Stimulated activated effector memory CD8-positive, alpha-beta T cell treated with anti-CD3 and anti-CD28 coated beads, Interleukin-12 subunit alpha, Interleukin-12 subunit beta, amount 100 ng/mL, for 72 hours (primary cell): ENCODE measurements around the gene SCFD2.
"Not testable (repeated sequence)": the region's sequence is repeated elsewhere in the genome, so short reads cannot be mapped to it uniquely, and the experiment has no call there.

Experiments used
- ATAC-seq: fragments of 150-1000 bp; cut with Tn5 transposase; 2 replicates; pipeline ENCODE4 v1.10.0; 2021
- DNase-seq, 2 donors: peaks; one replicate each; pipeline ENCODE4 v3.0.0; 2021 to 2022; ENCODE audit warnings: low spot score in 2 of 2
- H3K27ac Mint-ChIP-seq: one replicate; pipeline ENCODE4 v1.8.0; 2022; ENCODE audit warnings: mild to moderate bottlenecking, mixed read lengths
- H3K36me3 Mint-ChIP-seq: one replicate; pipeline ENCODE4 v1.8.0; 2022; ENCODE audit warnings: mild to moderate bottlenecking, mixed read lengths
- H3K4me1 Mint-ChIP-seq: one replicate; pipeline ENCODE4 v1.8.0; 2022; ENCODE audit warnings: mixed read lengths
- H3K4me3 Mint-ChIP-seq: one replicate; pipeline ENCODE4 v1.8.0; 2022; ENCODE audit warnings: mild to moderate bottlenecking, mixed read lengths
- H3K9me3 Mint-ChIP-seq: one replicate; pipeline ENCODE4 v1.8.0; 2022; ENCODE audit warnings: mixed read lengths

The SCFD2 gene

DNA sequence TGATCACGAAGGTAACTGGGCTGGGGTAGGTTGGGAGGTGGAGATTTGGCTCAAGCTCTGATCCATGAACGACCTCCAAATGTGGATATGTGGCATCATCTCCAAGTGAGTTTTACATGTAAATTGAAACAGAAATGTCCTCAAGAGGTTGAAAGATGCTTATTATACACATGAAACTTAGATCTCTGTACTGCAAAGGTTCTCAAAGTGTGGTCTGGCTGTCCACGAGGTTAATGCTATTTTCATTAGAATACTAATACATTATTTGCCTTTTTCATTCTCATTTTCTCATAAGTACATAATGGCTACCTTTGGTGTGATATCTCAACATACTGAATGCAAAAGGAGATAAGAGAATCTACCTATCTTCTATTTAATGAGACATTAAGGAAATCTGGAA lies 305.6 kb downstream of the SCFD2 start:
- no peaks in the 10 kb centered on the region for H3K36me3 Mint-ChIP-seq
- H3K9me3 Mint-ChIP-seq = peaks cover 3% of the 10 kb centered on the region
- H3K4me1 Mint-ChIP-seq = no peaks in the 10 kb centered on the region
- DNase-seq = no peak
- no peak for ATAC-seq
- no peak overlapping the region for H3K4me3 Mint-ChIP-seq
- H3K27ac Mint-ChIP-seq = no peak overlapping the region

DNA sequence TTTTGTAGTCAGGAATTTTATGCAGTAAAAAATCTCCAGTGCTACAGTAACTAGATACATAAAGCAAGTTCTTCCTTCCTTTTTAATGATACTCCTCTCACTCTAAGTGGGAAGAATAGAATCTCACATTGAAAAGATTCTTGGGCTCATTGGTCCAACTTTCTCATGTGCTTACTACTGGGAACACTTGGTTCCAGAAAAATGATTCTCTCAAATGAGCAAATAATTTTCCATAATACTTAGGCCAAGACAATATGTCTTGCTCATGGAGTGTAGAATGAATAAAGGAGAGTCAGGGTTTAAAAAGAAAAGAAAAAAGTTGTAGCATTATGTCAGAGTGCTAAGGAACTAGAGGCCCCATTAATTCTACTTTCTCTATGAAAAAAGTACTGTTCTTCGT lies 306.0 kb downstream of the SCFD2 start:
- no peak overlapping the region for H3K27ac Mint-ChIP-seq
- ATAC-seq = no peak
- no peaks in the 10 kb centered on the region for H3K4me1 Mint-ChIP-seq
- no peak for DNase-seq
- no peaks in the 10 kb centered on the region for H3K36me3 Mint-ChIP-seq
- H3K9me3 Mint-ChIP-seq = peaks cover 3% of the 10 kb centered on the region
- no peak overlapping the region for H3K4me3 Mint-ChIP-seq

DNA sequence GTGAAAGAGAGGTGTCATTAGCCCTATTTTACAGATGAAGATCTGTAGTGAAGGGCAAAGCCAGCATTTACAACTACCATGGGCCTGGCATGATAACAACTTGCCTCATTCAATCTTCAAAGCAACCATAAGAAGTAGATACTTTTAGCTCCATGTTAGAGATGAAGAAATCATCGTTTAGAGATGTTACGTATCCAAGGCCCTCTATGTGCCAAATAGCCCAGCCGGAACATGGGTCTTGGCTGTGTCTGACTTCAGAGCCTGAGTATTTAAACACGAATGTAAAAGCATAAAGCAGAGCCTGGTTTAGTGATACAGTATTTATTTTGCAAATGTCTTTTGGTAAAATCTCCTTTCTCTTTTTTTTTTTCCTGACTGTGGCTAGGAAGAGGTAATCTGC lies 306.6 kb downstream of the SCFD2 start:
- Mint-ChIP-seq H3K36me3 (no peaks in the 10 kb centered on the region), H3K9me3 (peaks cover 3% of the 10 kb centered on the region), H3K27ac (no peak overlapping the region), H3K4me3 (no peak overlapping the region), H3K4me1 (no peaks in the 10 kb centered on the region)
- no peak for DNase-seq
- no peak for ATAC-seq

DNA sequence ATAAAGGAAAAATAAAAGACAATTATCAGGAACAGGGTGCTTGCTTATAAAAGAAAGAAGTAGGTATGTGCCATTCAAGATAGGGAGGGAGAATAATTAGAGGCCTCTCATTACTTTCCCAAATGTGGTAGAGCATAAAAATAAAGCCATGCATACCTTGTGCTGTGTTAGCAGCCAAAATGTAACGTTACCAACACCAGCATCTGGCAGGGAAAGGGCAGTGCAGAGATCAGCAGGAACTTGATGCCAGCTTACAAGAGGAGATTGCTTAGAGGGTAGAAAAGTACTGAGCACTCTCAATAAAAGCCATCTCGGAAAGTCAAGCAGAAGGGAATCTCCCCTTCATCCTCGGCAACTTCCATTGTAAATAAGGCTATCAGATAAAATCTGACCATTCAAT lies 308.2 kb downstream of the SCFD2 start:
- peaks cover 3% of the 10 kb centered on the region for H3K9me3 Mint-ChIP-seq
- H3K36me3 Mint-ChIP-seq = no peaks in the 10 kb centered on the region
- ATAC-seq = no peak
- H3K4me1 Mint-ChIP-seq = no peaks in the 10 kb centered on the region
- DNase-seq = no peak
- no peak overlapping the region for H3K4me3 Mint-ChIP-seq
- no peak overlapping the region for H3K27ac Mint-ChIP-seq

DNA sequence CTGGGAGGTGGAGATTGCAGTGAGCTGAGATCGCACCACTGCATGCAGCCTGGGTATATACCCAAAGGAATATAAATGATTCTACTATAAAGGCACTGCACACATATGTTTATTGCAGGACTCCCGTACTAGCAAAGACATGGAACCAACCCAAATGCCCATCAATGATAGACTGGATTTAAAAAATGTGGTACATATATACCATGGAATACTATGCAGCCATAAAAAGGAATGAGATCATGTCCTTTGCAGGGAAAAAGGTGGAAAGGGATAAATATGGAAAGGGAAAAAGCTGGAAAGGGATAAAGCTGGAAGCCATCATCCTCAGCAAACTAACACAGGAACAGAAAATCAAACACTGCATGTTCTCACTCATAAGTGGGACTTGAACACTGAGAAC lies 308.8 kb downstream of the SCFD2 start:
- H3K4me3 Mint-ChIP-seq, H3K4me1 Mint-ChIP-seq, ATAC-seq, DNase-seq, H3K36me3 Mint-ChIP-seq, H3K27ac Mint-ChIP-seq, H3K9me3 Mint-ChIP-seq: not testable (repeated sequence)

DNA sequence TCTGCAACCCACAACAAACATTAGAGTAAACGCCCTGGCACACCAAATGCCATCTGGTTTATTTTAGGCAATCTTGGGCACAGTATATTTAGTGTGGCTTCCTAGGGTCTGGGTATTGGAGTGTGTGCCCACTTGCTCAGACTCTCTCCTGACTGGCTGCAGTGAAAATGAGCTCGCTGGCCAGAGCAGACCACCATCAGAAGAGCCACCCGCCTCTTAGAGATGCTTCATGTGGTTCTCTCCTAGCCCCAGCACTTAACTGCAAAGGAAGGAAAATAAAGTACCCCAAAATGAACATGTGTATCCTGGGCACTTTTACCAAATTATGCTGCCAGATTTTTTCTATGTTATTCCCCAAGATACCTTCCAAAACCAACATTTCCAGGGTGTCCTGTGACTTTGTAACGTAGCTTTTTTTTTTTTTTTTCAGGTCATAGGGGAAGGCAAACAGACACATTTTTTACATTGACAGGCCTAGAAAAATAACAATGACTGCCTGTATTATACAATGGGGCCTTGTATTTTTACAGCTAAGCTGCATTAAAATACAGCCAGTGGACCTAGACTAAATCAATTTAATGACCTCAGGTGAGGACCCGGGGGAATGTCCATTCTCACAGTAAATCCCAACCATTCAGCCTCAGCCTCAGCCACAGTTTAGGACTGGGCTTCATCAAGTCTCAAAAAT lies 310.0 kb downstream of the SCFD2 start:
- no peak overlapping the region for H3K4me3 Mint-ChIP-seq
- ATAC-seq = no peak

DNA sequence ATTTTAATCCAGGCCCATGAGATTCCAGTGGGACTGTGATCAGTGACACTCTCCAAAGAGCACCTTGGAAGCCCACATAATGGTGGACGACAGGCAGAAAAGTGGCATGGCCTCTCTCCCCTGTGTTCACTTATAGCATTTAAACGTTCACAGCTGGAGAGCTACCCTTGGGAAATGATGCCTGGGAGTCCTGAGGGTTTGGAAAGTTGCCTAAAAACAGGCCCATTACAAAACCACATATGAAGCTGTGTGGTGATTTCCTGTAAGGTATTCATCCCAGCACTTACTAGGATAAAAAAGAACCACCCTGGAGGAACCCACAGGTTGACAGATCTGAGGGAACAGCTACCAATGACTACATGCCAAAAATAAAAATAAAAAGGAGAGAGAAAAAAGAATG lies 310.6 kb downstream of the SCFD2 start:
- Mint-ChIP-seq H3K4me3 (no peak overlapping the region), H3K4me1 (no peaks in the 10 kb centered on the region), H3K27ac (peak overlapping the region; percentile 36), H3K9me3 (peaks cover 3% of the 10 kb centered on the region), H3K36me3 (no peaks in the 10 kb centered on the region)
- DNase-seq = no peak
- ATAC-seq = no peak

More for the DNA sequence above, 310.0 kb downstream of the SCFD2 start:
- Mint-ChIP-seq H3K27ac (peak overlapping the region; percentile 36), H3K36me3 (no peaks in the 10 kb centered on the region), H3K4me1 (no peaks in the 10 kb centered on the region), H3K9me3 (peaks cover 3% of the 10 kb centered on the region)
- DNase-seq = no peak

DNA sequence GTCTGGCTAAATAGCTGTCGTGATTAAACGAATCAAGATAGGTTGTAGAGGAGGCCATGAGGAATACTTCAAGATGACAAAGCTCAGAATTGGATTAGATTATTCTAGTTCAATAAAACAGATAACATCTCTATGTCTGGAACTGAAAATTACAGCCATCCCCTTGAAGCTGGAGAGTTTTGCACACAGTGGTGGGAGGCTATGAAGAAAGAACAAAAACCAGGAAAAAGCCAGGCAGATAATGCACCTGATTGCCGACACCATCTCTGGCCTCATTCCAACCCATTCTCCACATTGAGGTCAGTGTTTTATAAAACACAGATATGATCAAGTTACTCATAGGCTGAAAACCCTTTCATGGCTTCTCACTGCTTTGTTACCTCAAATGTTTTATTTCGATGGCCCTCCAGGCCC lies 315.5 kb downstream of the SCFD2 start:
- Mint-ChIP-seq H3K36me3 (no peaks in the 10 kb centered on the region), H3K4me1 (no peaks in the 10 kb centered on the region), H3K27ac (peak overlapping the region; percentile 8), H3K4me3 (no peak overlapping the region), H3K9me3 (no peaks in the 10 kb centered on the region)
- ATAC-seq = no peak
- DNase-seq = no peak

DNA sequence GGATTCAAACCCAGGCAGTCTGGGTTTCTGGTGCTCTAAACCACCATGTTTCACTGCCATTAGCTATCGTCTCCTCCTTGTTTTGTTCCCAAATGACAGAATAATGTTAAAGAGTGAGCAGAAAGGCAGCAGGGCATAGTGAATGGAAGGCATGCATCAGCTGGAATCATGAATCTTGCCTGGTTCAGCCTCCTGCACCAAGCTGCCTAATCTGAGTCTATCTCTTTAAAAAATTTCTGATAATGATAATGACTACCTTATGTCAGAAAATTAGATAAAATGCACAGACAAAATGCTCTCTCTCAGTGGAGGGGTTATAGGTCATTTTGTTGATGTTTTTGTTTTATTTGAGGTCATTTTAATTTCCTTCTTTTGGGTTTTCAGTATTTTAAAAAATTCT lies 316.3 kb downstream of the SCFD2 start:
- Mint-ChIP-seq H3K9me3 (no peaks in the 10 kb centered on the region), H3K36me3 (no peaks in the 10 kb centered on the region), H3K4me3 (no peak overlapping the region), H3K4me1 (no peaks in the 10 kb centered on the region), H3K27ac (no peak overlapping the region)
- no peak for ATAC-seq
- DNase-seq = no peak

DNA sequence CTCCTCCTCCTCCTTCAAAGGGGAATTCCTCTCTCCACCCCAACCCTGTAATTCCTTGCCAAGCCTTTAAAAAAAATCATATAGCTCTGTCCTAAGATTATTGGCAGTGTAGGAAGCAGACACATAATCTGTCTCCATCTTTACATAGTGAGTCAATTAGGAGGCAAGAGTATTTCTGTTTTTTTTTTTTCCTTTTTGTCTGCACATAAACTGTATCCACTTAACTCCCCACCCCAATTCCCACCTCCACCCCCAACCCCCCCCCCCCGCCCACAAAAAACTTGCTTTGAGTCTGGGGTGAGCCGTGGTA lies 321.3 kb downstream of the SCFD2 start:
- Mint-ChIP-seq H3K9me3 (no peaks in the 10 kb centered on the region), H3K36me3 (no peaks in the 10 kb centered on the region), H3K4me1 (no peaks in the 10 kb centered on the region), H3K4me3 (no peak overlapping the region), H3K27ac (no peak overlapping the region)
- ATAC-seq (no peak), DNase-seq (no peak)

DNA sequence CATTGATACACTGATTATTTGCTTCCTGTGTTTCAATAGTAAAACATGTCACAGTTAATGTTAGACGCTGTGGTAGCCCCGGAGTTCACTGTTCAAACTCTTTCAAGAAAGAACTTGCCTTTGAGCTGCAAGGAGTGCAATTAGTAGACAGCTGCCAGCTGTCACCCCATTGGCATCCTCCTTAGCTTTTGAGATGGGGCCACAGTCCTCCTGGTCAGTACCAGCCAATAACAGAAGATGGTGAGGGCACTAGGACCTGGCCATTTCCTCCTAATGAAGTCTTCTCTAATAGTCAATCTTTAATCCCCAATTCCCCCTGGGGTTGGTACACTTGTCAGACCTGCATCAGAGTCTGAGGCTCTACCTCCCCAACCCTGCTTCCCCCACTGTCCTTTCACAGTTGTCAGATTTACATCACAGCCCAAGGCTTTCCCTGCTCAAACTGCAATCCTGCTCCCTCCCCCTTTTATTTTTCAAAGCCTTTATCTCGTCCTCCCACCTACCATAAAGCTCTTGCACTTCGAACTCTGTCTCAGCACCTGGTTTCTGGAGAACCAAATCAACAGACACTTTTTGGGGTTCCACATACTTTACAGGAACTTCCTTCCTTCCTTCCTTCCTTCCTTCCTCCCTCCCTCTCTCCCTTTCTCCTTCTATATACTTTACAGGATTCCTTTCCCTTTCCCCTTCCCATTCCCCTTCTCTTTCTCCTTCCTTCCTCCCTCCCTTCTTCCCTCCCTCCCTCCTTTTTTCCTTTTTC lies 321.8 kb downstream of the SCFD2 start:
- no peak overlapping the region for H3K27ac Mint-ChIP-seq
- DNase-seq (no peak), ATAC-seq (no peak)
- no peak overlapping the region for H3K4me3 Mint-ChIP-seq
- no peaks in the 10 kb centered on the region for H3K4me1 Mint-ChIP-seq
- no peaks in the 10 kb centered on the region for H3K9me3 Mint-ChIP-seq
- H3K36me3 Mint-ChIP-seq = no peaks in the 10 kb centered on the region

DNA sequence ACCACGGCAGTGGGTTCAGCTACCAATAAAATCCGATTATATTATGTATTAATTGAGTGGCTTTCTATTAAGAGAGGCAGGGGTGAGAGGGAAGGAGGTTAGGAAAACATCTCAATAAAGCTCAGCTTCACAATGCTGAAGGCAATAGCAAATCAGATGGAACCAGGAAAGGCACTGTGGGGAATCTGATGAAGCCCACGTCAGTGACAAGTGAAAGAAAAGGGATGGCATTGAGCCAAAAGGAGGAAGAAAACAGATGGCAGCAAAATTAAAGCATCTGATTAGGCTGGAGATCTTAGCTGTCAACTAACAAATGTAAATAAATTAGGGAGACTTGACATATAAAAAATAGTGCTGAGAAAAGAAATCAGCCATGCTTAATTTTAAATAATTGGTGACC lies 322.8 kb downstream of the SCFD2 start:
- Mint-ChIP-seq H3K4me3 (no peak overlapping the region), H3K36me3 (no peaks in the 10 kb centered on the region), H3K4me1 (no peaks in the 10 kb centered on the region), H3K9me3 (no peaks in the 10 kb centered on the region), H3K27ac (no peak overlapping the region)
- ATAC-seq (no peak), DNase-seq (no peak)

DNA sequence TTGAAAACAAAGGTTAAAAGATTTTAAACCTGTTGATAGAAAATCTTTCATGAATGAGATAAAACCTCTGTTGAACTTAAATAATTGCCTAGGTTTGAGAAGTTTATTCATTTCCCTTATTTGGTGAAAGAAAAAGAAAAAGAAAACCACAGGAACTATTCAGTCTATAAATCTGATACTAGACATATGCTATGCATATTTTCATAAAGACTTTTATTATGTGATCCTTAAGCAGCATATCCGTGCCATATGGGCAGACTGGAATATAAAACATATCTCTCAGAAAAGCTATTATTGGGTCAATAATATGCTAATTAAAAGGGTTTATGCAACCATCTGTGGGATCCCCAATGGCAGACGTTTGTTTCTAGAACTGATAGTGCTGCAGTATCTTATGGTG lies 325.0 kb downstream of the SCFD2 start:
- Mint-ChIP-seq H3K27ac (no peak overlapping the region), H3K4me1 (no peaks in the 10 kb centered on the region), H3K4me3 (no peak overlapping the region), H3K36me3 (no peaks in the 10 kb centered on the region), H3K9me3 (no peaks in the 10 kb centered on the region)
- ATAC-seq = no peak
- DNase-seq = no peak

DNA sequence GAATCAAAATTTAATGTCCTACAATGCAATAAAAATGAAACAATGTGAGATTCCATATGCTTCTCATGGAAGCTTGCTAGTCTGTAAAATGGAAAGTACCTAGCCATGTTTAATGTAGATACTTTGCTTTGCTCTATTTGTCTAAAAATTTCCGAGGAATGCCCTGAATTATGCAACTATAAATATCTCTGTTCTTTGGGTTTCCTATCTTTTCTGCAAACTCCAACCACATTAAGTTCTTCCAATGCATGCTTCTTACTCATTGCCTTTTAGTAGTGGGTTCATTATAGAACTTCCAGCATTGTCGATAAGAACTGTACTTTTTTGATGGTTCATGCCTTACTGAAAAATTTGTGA lies 325.4 kb downstream of the SCFD2 start:
- DNase-seq = no peak
- Mint-ChIP-seq H3K36me3 (no peaks in the 10 kb centered on the region), H3K27ac (no peak overlapping the region), H3K4me3 (no peak overlapping the region), H3K9me3 (no peaks in the 10 kb centered on the region), H3K4me1 (no peaks in the 10 kb centered on the region)
- ATAC-seq = no peak

DNA sequence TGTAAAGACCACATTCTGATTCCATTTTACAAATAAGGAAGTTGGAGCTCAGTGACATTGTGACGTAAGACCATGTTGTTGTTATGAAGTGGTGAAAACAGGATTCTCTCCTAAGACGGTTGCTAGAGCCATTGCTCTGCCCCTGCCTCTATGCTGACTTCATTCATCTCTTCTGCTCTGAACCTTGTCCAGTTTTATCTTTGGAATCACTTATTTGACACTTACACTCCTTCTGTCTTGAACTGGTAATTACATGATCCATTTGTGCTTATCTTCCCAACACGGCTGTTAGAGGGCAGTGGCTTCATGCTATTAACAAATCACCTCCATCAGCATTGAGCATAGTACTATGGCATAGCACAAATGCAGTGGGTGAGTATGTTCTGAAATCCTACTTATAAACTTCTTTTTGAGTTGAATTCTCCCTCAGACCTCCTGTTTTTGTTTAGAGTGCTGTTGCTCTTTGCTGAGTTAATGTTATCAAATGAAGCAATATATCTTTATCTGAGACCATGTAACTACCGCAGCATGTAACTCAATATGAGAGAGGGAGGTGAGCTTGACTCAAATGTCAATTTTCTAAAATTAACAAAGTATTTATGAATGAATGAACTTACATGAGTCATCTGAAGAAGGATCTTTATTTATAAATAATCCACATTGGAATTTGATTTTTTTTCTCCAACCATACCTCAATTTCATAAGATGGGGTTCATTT lies 326.0 kb downstream of the SCFD2 start:
- no peaks in the 10 kb centered on the region for H3K36me3 Mint-ChIP-seq
- H3K4me1 Mint-ChIP-seq = no peaks in the 10 kb centered on the region
- ATAC-seq (no peak), DNase-seq (no peak)
- no peak overlapping the region for H3K4me3 Mint-ChIP-seq
- H3K27ac Mint-ChIP-seq = no peak overlapping the region
- H3K9me3 Mint-ChIP-seq = no peaks in the 10 kb centered on the region

DNA sequence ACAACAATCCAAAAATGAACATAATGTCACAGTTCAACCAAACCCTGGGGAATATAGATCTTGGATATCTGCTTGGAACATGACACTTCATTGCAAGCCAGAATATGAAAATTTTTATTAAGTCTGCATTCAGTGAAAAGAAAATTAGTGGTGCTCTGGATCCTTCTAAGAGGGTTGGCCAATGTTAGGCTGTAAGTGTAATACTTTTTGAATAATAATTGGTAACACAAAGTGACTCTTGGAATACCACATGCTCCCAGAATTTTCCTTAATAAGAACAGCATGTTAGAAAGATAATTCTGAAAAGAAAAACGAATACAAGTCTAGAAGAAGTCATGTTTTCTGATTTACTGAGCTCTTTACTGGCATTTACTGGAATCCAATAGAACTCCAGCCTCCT lies 328.0 kb downstream of the SCFD2 start:
- Mint-ChIP-seq H3K36me3 (no peaks in the 10 kb centered on the region), H3K4me1 (peaks cover 14% of the 10 kb centered on the region), H3K4me3 (no peak overlapping the region), H3K9me3 (peaks cover 4% of the 10 kb centered on the region), H3K27ac (no peak overlapping the region)
- DNase-seq = no peak
- no peak for ATAC-seq
